Measurements from ENCODE around the gene ETFA.

Gene ETFA

GRCh38 chr15:76165951-76166350, 145.3 kb downstream of the ETFA start:
- POLR2A ChIA-PET, result interaction anchor here (0.6 kb wide), 1 partner anchor 788 kb away, joined by 3 read pairs; no protein-coding TSS in a partner anchor
- H3K9me3 ChIP-seq (ENCODE audit: control insufficient read depth, insufficient read depth, low read depth, low read length), result no peaks in the 10 kb centered on the region
- no peak overlapping the region for H3K27ac ChIP-seq (ENCODE audit: extremely low read depth, low read depth, low read length)
- H3K36me3 ChIP-seq (ENCODE audit: control insufficient read depth in 2 of 2, insufficient read depth in 1 of 2, low read length in 2 of 2), result no peaks in the 10 kb centered on the region
- no peak for TF ChIP-seq ZNF521 (tag by site-specific recombination; IDR thresholded peaks at IDR 0.05)
- no peak for TF ChIP-seq ZNF580 (tag by site-specific recombination; IDR thresholded peaks at IDR 0.05)
- no peak for TF ChIP-seq ZBTB26 (tag by site-specific recombination; optimal IDR thresholded peaks at IDR 0.05)
- TF ChIP-seq ZNF2 (tag by site-specific recombination; IDR thresholded peaks at IDR 0.05), result no peak
- TF ChIP-seq OSR2 (tag by site-specific recombination; IDR thresholded peaks at IDR 0.05), result no peak
- TF ChIP-seq ZNF624 (tag by site-specific recombination; IDR thresholded peaks at IDR 0.05), result no peak
- no peak for TF ChIP-seq ZNF133 (tag by site-specific recombination; IDR thresholded peaks at IDR 0.05)
- TF ChIP-seq ZNF660 (tag by site-specific recombination; IDR thresholded peaks at IDR 0.05), result no peak
- TF ChIP-seq ZNF776 (tag by site-specific recombination; IDR thresholded peaks at IDR 0.05; ENCODE audit: borderline replicate concordance), result no peak
- no peak for TF ChIP-seq HOXC10 (CRISPR knock-in tag; IDR thresholded peaks at IDR 0.05)
- TF ChIP-seq ZNF169 (tag by site-specific recombination; IDR thresholded peaks at IDR 0.05), result no peak
- CTCF ChIA-PET, result interaction anchor here (1.0 to 11.1 kb wide), 2 partner anchors 16 to 109 kb away, joined by 3 to 107 read pairs; no protein-coding TSS in a partner anchor
- H3K4me3 ChIP-seq (ENCODE audit: low read depth, low read length), result no peak overlapping the region
- peaks cover 12% of the 10 kb centered on the region for H3K4me1 ChIP-seq (ENCODE audit: control insufficient read depth, insufficient read depth, low read length)

Measured in HEK293 (cell line).